GM12878 (cell line): ENCODE results near the gene TBATA. TPM values are rescaled to one million over a fixed set of nuclear protein-coding genes. Genes with fewer than 3 reads are reported as not detected.

Experiments used
- ATAC-seq: fragments of 200-7000 bp; cut with Tn5 transposase; 3 replicates; pipeline ENCODE4 v1.9.1; 2020; ENCODE audit warnings: mild to moderate bottlenecking, moderate library complexity
- BruUV-seq: library from RNA; stranded (reverse); fragments of 400-500 nt; replicated peaks from 2 replicates; lab custom pipeline; 2021; lab: Mats Ljungman, UMichigan
- CTCF ChIA-PET: fragments of 300-600 bp; sonication (Branson Sonifier 250); formaldehyde crosslinking; extraction: SDS; loops from one replicate; lab custom pipeline; 2021; ENCODE audit warnings: inconsistent platforms; lab: Yijun Ruan, JAX
- POLR2A ChIA-PET: fragments of 350-600 bp; formaldehyde crosslinking; extraction: SDS; loops from one replicate; lab custom pipeline; 2021; ENCODE audit warnings: inconsistent platforms; lab: Charles Lee
- RAD21 ChIA-PET: fragments of 300-600 bp; sonication (Branson Sonifier 250); formaldehyde crosslinking; loops from one replicate; lab custom pipeline; 2023; ENCODE audit warnings: antibody characterized with exemption; ENCODE audit not compliant: unreplicated experiment; lab: Charles Lee
- SMC1A ChIA-PET: fragments of 300-600 bp; sonication (Branson Sonifier 250); formaldehyde crosslinking; loops from one replicate; lab custom pipeline; 2023; ENCODE audit not compliant: unreplicated experiment, uncharacterized antibody; lab: Charles Lee
- DNase-seq: peaks from one replicate; pipeline ENCODE4 v3.0.0-alpha.2; 2011; ENCODE audit warnings: low read depth, low spot score
- FAIRE-seq: peaks from 3 replicates; lab custom pipeline; 2011; peaks lifted over from hg19 to GRCh38; lab: Jason Lieb, UNC
- H2AFZ ChIP-seq: 2 replicates; pipeline ENCODE4 v1.6.0; 2011; ENCODE audit warnings: low read depth, low read length, control low read depth; ENCODE audit not compliant: control insufficient read depth
- H3K27ac ChIP-seq: 2 replicates; pipeline ENCODE4 v1.5.1; 2011; ENCODE audit warnings: control low read depth; ENCODE audit not compliant: control insufficient read depth, insufficient read depth
- H3K27me3 ChIP-seq, 2 experiments: replicated peaks in 1 of 2; 2 replicates each; pipeline versions ENCODE4 v1.6.0 to v1.6.1; 2011; ENCODE audit warnings: low read length in 1 of 2; ENCODE audit not compliant: control insufficient read depth in 2 of 2, insufficient read depth in 2 of 2
- H3K36me3 ChIP-seq, 2 experiments: 2 replicates each; pipeline ENCODE4 v1.5.1; 2011; ENCODE audit warnings: low read length in 1 of 2; ENCODE audit not compliant: control insufficient read depth in 2 of 2, insufficient read depth in 2 of 2
- H3K4me1 ChIP-seq: 2 replicates; pipeline ENCODE4 v1.6.1; 2011; ENCODE audit warnings: mild to moderate bottlenecking, low read length, moderate library complexity, mixed read lengths; ENCODE audit not compliant: control insufficient read depth, insufficient read depth
- H3K4me2 ChIP-seq: 2 replicates; pipeline ENCODE4 v1.6.0; 2011; ENCODE audit warnings: control low read depth; ENCODE audit not compliant: control insufficient read depth, insufficient read depth
- H3K4me3 ChIP-seq: fragments of 200-600 bp; sonication (generic); 2 replicates; pipeline ENCODE4 v1.5.1; 2016
- H3K79me2 ChIP-seq: 2 replicates; pipeline ENCODE4 v1.6.0; 2011; ENCODE audit warnings: low read length; ENCODE audit not compliant: control insufficient read depth, insufficient read depth
- H3K9ac ChIP-seq: 2 replicates; pipeline ENCODE4 v1.8.0; 2011; ENCODE audit warnings: low read length, control low read depth, mixed read lengths; ENCODE audit not compliant: control insufficient read depth, insufficient read depth
- H3K9me3 ChIP-seq: replicated peaks from 3 replicates; pipeline ENCODE4 v1.5.1; 2011; ENCODE audit warnings: mild to moderate bottlenecking, low read length; ENCODE audit not compliant: control insufficient read depth, insufficient read depth
- H4K20me1 ChIP-seq: 2 replicates; pipeline ENCODE4 v1.6.0; 2011; ENCODE audit not compliant: control insufficient read depth, insufficient read depth
- ASH2L ChIP-seq: fragments of 300-600, 200-600 bp; sonication (generic); IDR thresholded peaks from 2 replicates; pipeline ENCODE4 v1.6.1; 2017; ENCODE audit warnings: low read depth, mild to moderate bottlenecking, borderline replicate concordance
- BCL3 ChIP-seq: IDR thresholded peaks from 2 replicates; pipeline ENCODE4 v1.6.1; 2011; ENCODE audit warnings: borderline replicate concordance, low read depth, mild to moderate bottlenecking, moderate library complexity, low read length; ENCODE audit not compliant: insufficient read depth, poor library complexity, severe bottlenecking
- ESRRA ChIP-seq: IDR thresholded peaks from 2 replicates; pipeline ENCODE4 v1.6.1; 2012; ENCODE audit warnings: mild to moderate bottlenecking, low read length, improper control_type of control experiment
- GATAD2B ChIP-seq: fragments of 450-650 bp; conservative IDR thresholded peaks from 2 replicates; pipeline ENCODE4 v1.6.1; 2017; ENCODE audit warnings: low read depth, mild to moderate bottlenecking, moderate library complexity
- IRF5 ChIP-seq: fragments of 450-650 bp; IDR thresholded peaks from 2 replicates; pipeline ENCODE4 v1.6.1; 2017; ENCODE audit warnings: borderline replicate concordance
- MTA2 ChIP-seq: fragments of 450-650 bp; IDR thresholded peaks from 2 replicates; pipeline ENCODE4 v1.6.1; 2016; ENCODE audit warnings: low read depth, mild to moderate bottlenecking, moderate library complexity
- PAX5 ChIP-seq: IDR thresholded peaks from 2 replicates; pipeline ENCODE4 v1.6.1; 2011; ENCODE audit warnings: low read depth, low read length, borderline replicate concordance
- SKIL ChIP-seq: fragments of 450-650 bp; IDR thresholded peaks from 2 replicates; pipeline ENCODE4 v1.6.1; 2017; ENCODE audit warnings: mild to moderate bottlenecking, low read depth, inconsistent platforms; ENCODE audit not compliant: poor library complexity, severe bottlenecking
- SP1 ChIP-seq: IDR thresholded peaks from one replicate; pipeline ENCODE4 v1.6.1; 2011; ENCODE audit warnings: low read depth, low read length
- TCF12 ChIP-seq: IDR thresholded peaks from 2 replicates; pipeline ENCODE4 v1.6.1; 2011; ENCODE audit warnings: low read depth, mild to moderate bottlenecking, low read length
- TCF3 ChIP-seq: IDR thresholded peaks from 2 replicates; pipeline ENCODE4 v1.6.1; 2012; ENCODE audit warnings: low read depth, mild to moderate bottlenecking, low read length, borderline replicate concordance; ENCODE audit not compliant: insufficient read depth
- ZNF622 ChIP-seq: fragments of 450-650 bp; IDR thresholded peaks from 2 replicates; pipeline ENCODE4 v1.6.1; 2017; ENCODE audit warnings: mild to moderate bottlenecking, inconsistent platforms
- WGBS: methylation state at CpG from one replicate; pipeline ENCODE4 v1.1.6; 2016; ENCODE audit warnings: low lambda C conversion rate; ENCODE audit not compliant: insufficient replicate concordance, insufficient coverage; ENCODE audit errors: missing lambda C conversion rate; 5-methylcytosine and 5-hydroxymethylcytosine counted together
- in situ Hi-C: fragments of 300-500 bp; cut with MboI; formaldehyde crosslinking; loops from 9 replicates; pipeline ENCODE4 v1.14.3; 2018; ENCODE audit warnings: mixed read lengths
- intact Hi-C: fragments of 100-400 bp; cut with micrococcal nuclease; formaldehyde crosslinking; loops from one replicate; pipeline ENCODE4 v1.14.2; 2022; ENCODE audit not compliant: unreplicated experiment
- polyA plus RNA-seq, 11 experiments: library from polyadenylated mRNA; depleted of rRNA in 4 of 11; unstranded in 6 of 11; stranded (reverse) in 5 of 11; fragments of >200 nt; fragmentation: Nextera tagmentation in 4 of 11; fragmentation: Illumina TruSeq in 1 of 11; extraction: Ambion mirVana in 4 of 11; extraction: Trizol in 1 of 11; gene quantifications; 1 replicate in 1 of 11; 2 replicates in 10 of 11; pipeline versions ENCODE4 v1.2.1 to v1.2.3, GENCODE V29; 2011 to 2016; ENCODE audit warnings: inconsistent platforms in 2 of 11, missing spikeins in 2 of 11, low read depth in 1 of 11
- total RNA-seq, 4 experiments: library from RNA; depleted of rRNA in 3 of 4; stranded (reverse); fragments of >200 nt in 3 of 4; fragmentation: Illumina TruSeq in 1 of 4; extraction: Trizol in 1 of 4; gene quantifications; 2 replicates each; pipeline versions ENCODE4 v1.2.1 to v1.2.3, GENCODE V29; 2013 to 2021

TBATA gene
- total and polyA plus RNA-seq, 10 of the 15 experiments (the other 5 are each of a cell fraction or from before 2014, with no cell fraction given): not detected

GRCh38 chr10:70801854-70802253 lies 16.7 kb upstream of the TBATA start:
- ChIA-PET RAD21 (no interaction called here), SMC1A (no interaction called here), CTCF (interaction anchor here (1.0 kb wide), 1 partner anchor 12 kb away, joined by 3 read pairs; no protein-coding TSS in a partner anchor), POLR2A (no interaction called here)
- Histone ChIP-seq H3K4me3 (no peak overlapping the region), H3K4me2 (no peak overlapping the region), H3K27me3 (0 out of 4 replicates have a peak, but pooled peaks cover 0 to 4% of the 10 kb centered on the region in 2 experiments), H3K36me3 (no peaks in the 10 kb centered on the region), H3K79me2 (no peaks in the 10 kb centered on the region), H3K9ac (no peak overlapping the region), H2AFZ (no peak overlapping the region), H3K4me1 (no peaks in the 10 kb centered on the region), H3K27ac (no peak overlapping the region), H3K9me3 (no peaks in the 10 kb centered on the region), H4K20me1 (no peaks in the 10 kb centered on the region)
- in situ Hi-C loops: no loop called here
- ATAC-seq (no peak), FAIRE-seq (no peak), DNase-seq (no peak)
- intact Hi-C loops: no loop called here
- BruUV-seq: no TSS peak
- WGBS: 0% methylated on average over 1 of the region's 1 CpG
- no peak for TF ChIP-seq ASH2L
- TF ChIP-seq ZNF622: no peak
- no peak for TF ChIP-seq MTA2
- TF ChIP-seq SKIL: no peak
- no peak for TF ChIP-seq PAX5
- TF ChIP-seq TCF3: no peak
- TF ChIP-seq TCF12: no peak
- no peak for TF ChIP-seq SP1
- TF ChIP-seq ESRRA: no peak
- TF ChIP-seq BCL3: no peak
- no peak for TF ChIP-seq IRF5
- no peak for TF ChIP-seq GATAD2B
